Activated CD4-positive, alpha-beta T cell treated with anti-CD3 and anti-CD28 coated beads for 1 hour (primary cell): ENCODE data around the gene NXPH1.

ENCODE experiments used
- DNase-seq: peaks from one replicate; pipeline ENCODE4 v3.0.0-alpha.2; 2020

Gene NXPH1

DNA sequence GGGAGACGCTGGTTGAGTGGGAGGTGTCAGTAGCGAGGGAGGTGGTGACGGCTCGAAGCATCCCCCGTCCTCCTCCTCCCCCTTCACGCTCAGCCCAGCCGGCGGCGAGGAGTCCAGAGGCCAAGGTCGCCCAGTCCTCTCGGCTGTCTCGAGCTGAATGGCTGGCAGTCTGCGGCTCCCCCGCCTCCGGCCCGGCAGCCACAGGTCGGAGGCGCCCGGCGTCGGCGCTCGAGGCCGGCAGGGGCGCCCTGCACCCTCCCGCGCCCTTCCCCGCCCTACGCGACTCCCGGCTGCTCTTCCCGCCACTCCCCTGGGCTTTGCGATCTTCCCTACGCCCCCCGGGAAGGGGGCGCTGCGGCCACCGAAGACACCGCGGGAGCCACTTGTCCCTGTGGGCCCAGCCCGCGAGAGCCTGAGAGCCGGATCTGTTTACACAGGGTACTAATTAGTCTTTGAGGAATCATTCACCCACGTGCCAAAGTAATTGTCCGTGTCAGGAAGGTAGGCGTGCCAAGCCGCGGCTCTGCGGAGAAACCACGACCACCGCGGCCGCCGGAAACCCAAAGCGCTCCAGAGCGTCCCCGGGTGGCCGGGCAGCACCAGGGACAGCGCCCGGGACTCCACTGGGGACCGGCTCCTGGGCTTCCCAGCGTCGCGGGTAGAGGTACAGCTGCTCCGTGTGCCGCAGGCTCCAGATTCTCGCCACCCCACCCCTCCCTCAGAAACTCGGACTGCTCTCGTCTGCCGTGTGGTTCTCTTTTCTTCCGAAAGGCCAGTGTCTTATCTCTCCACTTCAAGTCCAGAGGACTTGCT, at the start of gene NXPH1:
NXPH1 (plus strand) TSS at position 133 of the 813 bp plus-strand sequence.
- no peak for DNase-seq

DNA sequence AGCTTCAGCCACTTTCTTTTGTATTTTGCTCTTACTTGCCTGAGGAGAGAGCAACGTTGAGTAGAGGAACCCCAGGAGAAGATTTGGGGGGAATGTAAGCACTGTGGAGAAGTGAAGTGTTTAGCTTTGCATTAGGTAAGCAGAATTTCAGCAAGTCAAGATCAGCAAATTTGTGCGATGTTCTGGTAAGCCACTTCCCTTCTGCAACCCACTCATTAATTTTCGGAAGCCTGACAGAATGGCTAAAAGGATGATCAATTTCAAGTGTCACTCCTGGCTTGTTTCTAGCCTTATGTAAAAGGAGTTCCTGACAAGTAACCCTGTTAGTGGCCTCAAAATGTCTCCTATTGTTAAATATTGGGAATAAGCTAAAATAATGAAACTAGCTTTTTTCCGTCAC, 48.5 kb upstream of the NXPH1 start:
- no peak for DNase-seq

DNA sequence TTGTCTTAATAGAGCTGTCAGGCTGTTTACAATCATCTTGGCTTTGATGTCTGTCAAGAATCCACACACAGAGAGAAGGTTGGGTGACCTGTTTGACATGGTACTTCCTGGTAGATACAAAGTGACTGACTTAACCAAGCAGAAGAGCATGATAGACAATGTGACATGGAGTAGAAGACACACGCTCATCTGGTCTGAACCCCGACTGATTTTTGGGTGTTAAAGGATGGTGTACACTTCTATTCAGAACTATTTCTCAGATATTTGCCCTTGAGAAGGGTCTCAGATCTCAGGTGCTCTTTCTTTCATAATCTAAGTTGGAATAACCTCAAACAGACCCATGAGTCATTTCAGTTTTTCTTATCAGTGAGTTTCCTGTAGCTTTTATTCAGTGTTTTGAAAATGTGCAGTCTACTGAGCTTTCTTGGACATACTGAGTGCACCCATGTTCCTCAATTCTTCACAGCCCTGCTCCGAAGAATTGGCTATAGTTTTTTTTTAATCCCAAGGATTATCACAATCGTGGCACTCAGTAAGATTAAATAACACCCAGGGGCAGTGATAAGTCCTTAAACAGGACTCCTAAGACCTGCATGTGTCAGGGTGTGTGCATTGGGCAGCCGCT, 46.4 kb upstream of the NXPH1 start:
- no peak for DNase-seq

DNA sequence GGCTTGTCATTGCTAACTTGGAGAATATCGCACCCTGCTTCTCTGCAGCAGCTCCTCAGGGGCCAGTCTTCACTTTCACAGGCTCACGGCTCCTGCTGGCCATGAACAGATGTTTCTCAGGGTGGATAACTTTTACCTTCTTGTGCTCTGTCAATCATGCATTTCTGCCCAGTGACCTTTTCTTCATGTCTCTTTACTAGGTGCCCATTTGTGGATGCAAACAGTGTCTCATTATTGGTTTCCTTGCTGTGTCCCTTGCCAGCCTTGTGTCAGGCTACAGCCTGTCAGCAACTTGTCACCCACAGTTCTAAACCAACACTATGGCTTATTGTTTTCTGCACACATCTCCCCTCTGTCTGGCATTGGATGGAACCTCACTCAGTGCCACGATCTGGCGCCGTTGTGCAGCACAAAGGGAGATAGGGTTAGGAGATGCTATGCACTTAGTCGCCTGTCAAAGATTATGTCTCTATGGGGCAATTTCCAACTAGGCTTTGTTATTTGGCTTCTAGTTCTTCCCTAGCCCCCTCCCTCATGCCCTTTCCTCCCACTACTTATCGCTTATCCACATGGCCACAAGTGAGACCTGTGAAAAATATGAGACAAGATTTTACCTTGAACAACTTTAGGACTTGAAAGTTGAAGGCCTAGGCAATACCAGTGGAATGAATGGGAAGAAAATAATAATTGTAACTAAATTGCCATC, 45.7 kb upstream of the NXPH1 start:
- DNase-seq = no peak

DNA sequence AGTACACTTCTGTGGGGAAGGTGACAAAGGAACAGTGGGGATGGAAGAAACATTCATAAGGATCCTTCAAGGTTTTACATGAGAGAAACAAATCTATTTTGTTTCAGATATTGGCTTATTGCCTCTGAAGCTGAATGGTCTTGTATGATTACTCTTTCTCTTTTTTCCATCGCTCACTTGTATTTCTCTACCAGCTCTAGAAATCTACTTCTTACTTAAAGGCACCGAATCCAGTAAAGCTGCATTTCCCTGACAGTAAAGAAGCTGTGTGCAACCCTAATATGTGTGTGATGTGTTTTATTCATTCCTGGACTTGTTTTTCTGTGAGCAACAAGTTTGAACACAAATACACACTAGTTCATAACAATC, 45.2 kb upstream of the NXPH1 start:
- no peak for DNase-seq

DNA sequence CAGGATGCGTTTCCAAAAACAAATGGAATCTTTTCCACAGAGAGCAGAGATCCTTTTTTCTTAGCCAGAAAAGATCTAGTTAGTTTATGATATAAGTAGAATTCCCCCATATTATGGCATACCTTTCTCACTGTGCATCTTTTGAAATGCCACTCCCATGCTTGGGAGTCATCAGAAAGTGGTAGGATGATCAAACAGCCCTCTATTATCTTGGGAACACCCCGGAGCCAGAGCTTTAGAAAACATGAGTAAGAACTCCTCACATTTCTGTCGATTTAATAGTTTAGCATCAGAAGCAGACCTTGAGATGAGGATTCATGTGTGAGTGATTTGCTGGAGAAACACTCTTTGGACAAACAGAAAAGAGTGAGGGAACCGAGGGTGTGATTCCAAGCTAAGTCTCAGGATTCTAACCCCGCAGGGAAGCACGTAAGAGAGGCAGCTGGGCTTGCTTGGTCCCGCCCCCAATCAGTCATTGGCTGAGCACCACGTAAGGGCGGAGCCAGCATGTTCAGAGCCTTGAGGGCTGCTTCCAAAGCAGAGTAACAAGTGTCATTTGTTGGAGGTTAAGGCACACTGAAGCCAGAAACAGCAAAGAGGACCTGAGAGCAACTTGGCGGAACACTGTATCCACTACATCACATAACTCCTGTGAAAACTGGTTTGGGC, 43.7 kb upstream of the NXPH1 start:
- no peak for DNase-seq

DNA sequence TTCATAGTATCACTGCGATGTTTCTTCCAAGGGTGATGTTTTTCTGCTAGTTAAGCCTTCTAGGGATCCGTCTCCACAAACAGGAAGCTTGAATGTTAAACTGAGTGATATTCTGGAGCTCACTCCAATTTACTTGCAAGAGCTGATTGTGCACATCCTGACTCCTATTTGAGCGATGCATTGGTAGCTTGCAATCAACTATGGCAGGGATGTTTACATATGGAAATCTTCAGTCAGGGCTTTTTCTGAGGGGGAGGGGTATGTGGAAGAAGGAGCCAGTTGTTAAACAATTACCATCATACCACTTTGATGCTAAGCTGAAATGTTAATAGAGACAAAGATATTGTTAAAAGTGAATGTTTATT, 43.2 kb upstream of the NXPH1 start:
- no peak for DNase-seq

DNA sequence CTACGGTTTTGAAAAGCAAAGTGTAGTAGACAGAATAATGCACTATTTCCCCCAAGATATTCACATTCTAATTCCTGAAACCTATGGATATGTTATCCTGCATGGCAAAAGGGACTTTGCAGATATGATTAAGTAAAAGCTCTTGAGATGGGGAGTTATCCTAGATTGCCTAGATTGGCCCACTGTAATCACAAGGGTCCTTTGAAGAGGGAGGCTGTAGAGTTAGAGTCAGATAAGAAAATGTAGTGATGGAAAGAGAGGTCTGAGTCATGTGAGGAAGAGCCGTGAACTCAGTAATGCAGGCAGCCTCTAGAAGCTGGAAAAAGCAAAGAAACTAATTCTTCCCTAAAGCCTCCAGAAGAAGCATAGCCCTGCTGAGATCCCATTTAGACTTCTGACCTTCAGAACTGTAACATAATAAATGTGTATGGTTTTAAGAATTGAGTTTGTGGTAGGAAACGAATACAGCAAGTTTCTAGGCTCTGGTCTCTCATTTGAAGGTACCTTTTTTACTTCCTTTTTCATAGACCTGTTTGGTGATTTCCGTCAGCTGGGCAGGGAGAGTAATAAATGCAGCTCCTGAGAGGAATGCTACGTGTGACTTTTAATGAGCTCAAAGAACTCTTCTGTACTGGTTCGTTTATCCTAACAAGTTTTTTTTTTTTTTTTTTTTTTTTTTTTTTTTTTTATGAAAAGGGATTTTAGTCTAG, 41.9 kb upstream of the NXPH1 start:
- DNase-seq = no peak

DNA sequence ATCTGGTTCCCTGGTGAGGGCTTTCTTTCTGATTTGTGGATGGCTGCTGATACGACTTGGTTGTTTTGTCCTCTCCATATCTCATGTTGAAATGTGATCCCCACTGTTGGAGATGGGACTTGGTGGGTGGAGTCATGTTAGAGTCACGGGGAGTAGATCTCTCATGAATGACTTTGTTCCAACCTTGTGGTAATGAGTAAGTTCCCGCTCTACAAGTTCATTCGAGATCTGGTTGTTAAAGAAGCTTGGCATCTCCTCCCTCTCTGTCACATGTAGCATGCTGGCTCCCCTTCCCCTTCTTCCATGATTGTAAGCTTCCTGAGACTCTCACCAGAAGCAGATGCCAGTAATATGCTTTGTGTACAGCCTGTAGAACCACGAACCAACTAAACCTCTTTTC, 37.1 kb upstream of the NXPH1 start:
- DNase-seq = no peak

DNA sequence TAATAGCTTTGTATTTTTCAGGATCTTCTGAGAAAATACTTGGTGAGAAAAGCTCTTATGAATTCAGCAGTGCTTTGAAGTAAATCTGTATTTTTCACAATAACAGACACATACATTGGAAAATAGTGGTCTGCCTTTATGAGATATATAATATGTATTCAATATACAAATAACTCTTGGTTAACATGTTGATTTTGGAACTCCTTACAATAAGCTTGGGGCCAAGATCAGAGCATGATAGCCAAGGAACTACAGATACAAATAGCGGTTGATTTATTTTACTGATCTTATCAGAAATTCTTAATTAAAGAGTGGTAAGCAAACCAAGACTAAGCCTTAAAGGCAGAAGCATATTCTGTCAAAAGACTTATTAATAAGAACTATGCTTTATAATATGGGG, 24.5 kb upstream of the NXPH1 start:
- DNase-seq = no peak

DNA sequence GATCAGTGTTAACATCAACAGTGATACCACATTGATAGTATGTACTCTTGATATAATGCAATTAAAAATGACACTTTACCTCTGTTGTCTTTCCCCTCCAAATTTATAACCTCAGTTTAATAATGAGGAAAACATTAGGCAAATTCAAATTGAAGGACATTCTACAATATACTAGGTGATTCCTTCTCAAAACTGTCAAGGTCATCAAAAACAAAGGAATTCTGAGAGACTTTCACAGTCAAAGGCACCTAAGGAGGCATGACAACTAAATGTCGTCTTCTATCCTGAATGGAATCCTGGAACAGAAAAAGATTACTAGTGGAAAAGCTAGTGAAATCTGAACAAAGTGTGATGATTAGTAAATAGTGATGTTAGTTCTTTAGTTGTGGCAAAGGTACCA, 22.3 kb upstream of the NXPH1 start:
- no peak for DNase-seq

DNA sequence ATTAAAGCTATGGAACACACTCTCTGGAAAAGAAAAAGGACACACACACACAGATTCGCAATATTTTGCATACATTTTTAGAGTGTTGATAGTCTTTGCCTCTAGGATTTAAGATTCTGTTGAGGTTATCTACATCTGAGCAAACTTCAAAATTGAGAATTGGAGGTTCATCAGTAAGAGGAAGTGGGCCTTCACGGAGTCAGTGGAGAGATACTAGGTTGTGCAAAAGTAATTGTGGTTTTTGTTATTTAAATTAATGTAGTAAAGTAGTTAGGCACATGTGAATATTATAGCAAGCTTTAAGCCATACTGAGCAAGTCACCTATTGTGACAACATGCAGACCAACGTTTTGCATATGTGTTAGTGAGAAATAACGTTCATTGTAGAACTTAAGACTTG, 19.8 kb upstream of the NXPH1 start:
- DNase-seq = no peak

DNA sequence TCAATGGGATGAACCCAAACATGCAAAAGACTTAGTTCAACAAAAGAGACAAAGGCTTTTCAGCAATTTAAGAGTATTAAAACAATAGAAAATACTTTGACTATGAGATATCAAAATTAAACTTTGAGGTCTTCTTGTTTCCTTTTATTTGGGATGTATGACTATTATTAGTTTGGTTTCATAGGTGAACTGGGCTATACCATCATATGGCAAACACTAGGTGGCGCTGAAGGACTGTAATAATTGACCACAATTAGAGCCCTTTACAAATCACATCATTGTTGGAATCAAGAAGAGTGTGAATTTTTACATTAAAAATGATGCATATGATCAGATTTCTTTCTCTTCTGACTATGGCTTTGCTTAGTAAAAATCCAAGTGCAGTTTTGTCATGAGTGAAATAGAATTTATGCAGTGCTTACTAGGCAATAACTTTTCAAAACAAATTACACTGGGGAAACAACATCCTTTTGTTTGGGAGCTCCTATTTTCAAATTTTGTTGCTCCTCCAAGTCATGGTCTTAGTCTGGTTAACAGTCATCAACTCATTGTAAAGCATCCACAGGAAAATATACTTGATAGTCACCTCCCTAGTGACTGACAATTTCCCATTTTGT, 14.7 kb upstream of the NXPH1 start:
- no peak for DNase-seq

DNA sequence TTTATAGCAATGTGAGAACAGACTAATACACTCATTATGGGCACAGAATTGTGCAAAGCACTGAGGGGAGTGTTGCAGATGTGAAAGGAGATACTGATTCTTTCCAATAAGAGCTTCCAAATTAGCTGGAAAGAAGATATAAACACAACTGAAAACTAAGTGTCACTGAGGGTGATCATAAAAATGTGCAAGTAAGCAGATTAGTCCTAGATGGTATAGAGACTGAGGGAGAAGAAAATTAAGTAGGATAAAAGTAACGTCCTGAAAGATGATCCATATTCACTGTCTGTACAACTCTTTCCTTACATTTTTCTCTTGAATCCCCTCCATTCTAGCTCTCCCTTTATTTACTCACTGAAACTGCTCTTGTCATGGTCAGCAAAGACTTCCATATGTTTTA, 11.2 kb upstream of the NXPH1 start:
- no peak for DNase-seq

DNA sequence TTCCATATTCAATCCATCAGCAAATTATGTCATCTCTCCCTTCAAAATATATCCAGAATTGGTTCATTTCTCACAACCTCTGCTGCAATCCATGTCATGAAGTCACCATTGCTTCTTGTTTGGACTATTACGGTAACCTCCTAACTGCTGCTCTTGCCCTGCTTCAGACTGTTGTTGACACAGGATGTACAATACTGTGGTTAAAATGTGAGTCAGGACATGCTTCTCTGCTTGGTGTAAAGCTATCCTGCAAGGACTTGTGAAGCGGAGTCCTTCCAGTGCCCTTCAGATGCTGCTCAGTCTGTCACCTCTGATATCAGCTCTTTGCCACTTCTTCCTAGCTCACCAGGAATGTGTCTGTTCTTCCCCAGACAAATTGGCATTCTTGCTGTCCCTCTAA, 10.4 kb upstream of the NXPH1 start:
- DNase-seq = no peak

DNA sequence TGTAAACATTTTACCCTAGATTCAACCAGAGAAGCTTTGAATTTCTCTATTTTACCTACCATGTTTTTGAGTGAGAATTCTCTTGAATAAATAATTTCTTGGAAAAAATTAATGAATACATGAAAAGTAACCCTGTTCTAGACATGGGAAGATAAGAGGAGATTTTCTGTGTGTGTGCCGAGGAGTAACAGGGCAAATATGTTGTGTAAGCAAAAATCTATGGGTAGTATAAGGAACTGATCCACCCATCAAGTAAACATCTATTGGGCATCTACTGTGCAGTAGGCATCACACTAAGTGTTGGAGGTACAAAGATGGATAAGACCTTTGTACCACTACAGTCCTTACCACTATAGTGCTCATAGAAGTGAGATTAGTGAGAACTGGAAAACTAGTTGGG, 8.2 kb upstream of the NXPH1 start:
- DNase-seq = no peak

DNA sequence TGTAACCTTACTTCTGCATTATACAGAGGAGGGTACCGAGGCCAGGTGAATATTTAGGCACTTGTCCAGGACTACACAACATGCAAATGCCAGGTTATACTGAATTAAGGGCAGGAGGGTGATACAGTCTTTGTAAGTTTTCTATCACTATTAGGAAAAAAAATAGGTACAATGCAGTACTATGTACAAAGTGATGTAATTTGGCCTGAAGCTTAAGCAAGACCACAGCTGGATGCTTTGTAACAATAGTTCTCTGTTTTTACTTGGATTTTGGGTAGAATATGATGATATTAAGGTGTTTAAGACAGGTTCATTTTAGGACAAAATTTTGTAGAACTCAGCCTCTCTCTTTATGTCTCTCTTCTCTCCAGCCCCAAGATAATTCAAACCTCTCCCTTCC, 2.8 kb upstream of the NXPH1 start:
- no peak for DNase-seq

DNA sequence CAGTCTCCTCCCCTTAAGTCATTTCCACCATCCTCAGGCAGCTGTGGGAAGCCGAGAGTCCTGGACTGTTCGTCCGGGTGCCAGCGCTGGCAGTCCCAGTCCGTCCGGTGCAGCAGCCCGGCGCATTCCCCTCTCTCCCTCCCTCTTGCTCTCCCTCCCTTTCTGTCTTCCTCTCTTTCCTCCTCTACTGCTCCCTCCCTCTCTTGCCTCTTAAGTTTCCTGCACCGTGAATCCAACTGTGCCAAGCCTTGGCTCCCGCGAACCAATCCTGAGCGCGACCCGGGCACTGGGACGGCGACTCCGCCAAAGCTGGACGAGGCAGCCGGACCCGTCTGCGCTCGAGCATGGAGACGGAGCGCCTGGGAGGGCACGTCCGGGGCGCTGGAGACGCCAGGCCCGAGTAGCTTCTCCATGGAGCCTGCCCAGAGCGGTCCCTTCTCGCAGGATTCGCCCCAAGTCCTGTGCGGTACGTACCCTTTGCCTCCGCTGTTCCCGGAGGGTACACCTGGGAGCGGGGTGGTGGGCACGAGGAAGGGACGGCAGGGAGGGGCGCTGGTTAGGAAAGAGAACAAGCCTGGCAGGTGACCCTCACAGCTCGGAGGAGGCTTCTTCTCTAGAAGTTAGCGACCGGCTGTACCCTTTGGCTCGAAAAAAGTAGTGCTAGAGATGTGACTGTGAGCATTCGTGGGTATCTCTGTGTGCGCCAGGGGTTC, 1.0 kb downstream of the NXPH1 start:
- no peak for DNase-seq

DNA sequence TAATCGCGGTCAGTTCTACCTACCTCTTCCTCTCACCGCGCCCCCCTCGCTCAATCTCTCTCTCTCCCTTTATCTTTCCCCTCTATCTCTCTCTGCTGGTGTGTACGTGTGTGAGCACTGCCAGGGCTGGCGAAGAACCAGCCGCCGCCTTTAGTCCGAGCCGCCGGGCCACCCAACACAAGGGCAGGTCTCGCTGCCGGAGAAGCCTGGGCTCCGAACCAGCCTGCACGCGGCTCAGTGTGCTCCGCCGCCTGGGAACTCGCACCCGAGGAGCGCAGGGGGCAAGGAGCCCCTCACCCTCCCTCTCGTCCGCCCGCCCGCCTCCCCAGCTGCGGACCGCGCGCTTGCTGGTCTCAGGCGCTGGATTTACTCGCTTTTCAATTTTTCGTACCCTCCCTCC, 1.7 kb downstream of the NXPH1 start:
- no peak for DNase-seq

DNA sequence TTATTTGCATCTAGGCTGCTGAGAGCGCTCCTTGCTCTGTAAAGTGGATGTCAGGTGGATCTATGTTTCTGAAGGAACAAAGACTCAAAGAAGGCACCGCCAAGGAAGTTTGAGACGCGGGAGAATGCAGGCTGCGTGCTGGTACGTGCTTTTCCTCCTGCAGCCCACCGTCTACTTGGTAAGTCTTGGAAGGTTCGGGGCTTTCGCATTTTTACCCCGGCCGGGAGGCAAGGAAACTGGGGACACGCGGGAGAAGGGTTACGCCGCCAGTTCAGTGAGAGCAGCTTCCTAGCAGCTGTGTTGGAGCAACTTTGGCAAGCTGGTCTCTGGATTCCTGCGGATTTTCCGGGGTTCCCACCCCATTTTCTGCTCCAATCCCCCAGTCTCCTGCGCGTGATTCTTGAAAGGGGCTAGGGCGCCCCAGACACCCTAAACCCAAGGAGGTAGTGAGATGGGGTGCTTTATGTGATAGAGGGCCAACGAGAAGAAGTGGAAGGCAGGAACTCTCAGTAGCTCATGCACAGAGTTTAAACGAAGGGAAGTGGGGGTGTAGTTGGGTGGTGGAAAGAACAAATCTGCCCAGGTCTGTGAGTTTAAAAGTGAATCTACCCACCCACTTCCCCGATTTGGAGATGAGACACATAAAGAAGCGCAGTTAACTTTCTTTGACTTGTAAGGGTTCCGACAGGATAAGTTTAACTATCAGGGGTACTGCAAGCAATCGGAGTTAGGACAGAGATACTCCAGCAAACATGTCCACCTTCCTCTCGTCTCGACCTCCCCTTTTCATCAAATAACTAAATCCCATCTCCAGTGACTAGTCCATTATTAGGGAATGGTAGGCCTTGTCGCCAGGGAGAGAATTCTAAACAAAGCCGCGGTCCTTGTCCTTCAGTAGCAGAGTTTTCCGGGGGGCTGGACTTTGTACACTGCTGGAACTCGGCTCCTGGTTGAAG, 2.5 kb downstream of the NXPH1 start:
- no peak for DNase-seq

DNA sequence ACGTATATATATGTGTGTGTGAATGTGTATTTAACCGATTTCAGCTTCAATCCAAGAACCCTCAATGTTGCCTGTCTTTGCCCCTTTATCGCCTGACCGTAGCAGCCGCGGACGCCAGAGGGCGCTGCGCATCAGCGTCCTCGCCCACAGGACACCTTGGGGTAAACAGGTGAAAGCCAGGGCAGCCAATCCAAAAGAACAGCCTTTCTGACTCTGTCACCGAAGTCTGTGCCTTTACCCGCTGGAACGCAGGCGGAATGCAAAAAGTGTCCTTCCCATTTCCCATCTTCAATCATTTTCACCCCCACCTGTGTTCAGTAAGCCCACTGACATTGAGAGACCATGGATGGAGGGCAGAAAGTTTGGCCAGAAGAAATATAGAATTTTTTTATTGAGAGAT, 3.6 kb downstream of the NXPH1 start:
- DNase-seq = no peak
